ENCODE measurements around the gene OR6J1. TPM values are rescaled to one million over a fixed set of nuclear protein-coding genes. Genes with fewer than 3 reads are reported as not detected.

Gene OR6J1
- total RNA-seq, 2 donors from 2014 or later = not detected

Other genes starting within 250 kb of the OR6J1 start
- gene DAD1, start 55.1 kb downstream of the OR6J1 start, total RNA-seq = 100 to 1,000 TPM; 165 to 188 TPM
- 10 to 100 TPM; 18.8 to 21.9 TPM for gene ABHD4, start 46.1 kb downstream of the OR6J1 start, total RNA-seq
- gene OXA1L, start 122.3 kb upstream of the OR6J1 start, total RNA-seq = 100 to 1,000 TPM; 135 to 136 TPM
- 1 to 10 TPM in 1 of 2 donors, under 1 TPM in 1; 0.21 to 1.5 TPM for gene SLC7A7, start 171.1 kb upstream of the OR6J1 start, total RNA-seq
- 10 to 100 TPM; 76.9 to 80.4 TPM for gene MRPL52, start 185.5 kb upstream of the OR6J1 start, total RNA-seq
- gene MMP14, start 192.2 kb upstream of the OR6J1 start, total RNA-seq = 1 to 10 TPM; 1.4 to 6.8 TPM
- gene LRP10, start 227.4 kb upstream of the OR6J1 start, total RNA-seq = 10 to 100 TPM; 66.5 to 78.4 TPM
- gene REM2, start 238.9 kb upstream of the OR6J1 start, total RNA-seq = 1 to 10 TPM; 4.6 to 4.7 TPM

Data from activated T-cell treated with anti-CD3 and anti-CD28 coated beads, Interleukin-2, amount 50 U/mL, for 72 hours (primary cell).